Endodermal cell (in vitro differentiated cells): ENCODE results near the gene PAF1. TPM values are rescaled to one million over a fixed set of nuclear protein-coding genes. Genes with fewer than 3 reads are reported as not detected.

ENCODE experiments used
- DNase-seq: peaks from one replicate; pipeline ENCODE4 v3.0.0-alpha.2; 2017
- H3K27ac ChIP-seq: 2 replicates; pipeline ENCODE4 v1.5.1; 2013; ENCODE audit warnings: mild to moderate bottlenecking, low read depth, low read length, moderate library complexity
- H3K27me3 ChIP-seq: 2 replicates; pipeline ENCODE4 v1.6.1; 2013; ENCODE audit warnings: mild to moderate bottlenecking, low read length, moderate library complexity; ENCODE audit not compliant: insufficient read depth, control insufficient read depth, poor library complexity, severe bottlenecking
- H3K36me3 ChIP-seq: 2 replicates; pipeline ENCODE4 v1.7.0; 2013; ENCODE audit warnings: mild to moderate bottlenecking, low read length, moderate library complexity; ENCODE audit not compliant: control insufficient read depth, insufficient read depth
- H3K4me1 ChIP-seq: one replicate; pipeline ENCODE4 v1.7.0; 2013; ENCODE audit warnings: low read length; ENCODE audit not compliant: control insufficient read depth, insufficient read depth
- H3K4me3 ChIP-seq: 2 replicates; pipeline ENCODE4 v1.5.1; 2013; ENCODE audit warnings: mild to moderate bottlenecking, low read length, moderate library complexity
- H3K9ac ChIP-seq: 2 replicates; pipeline ENCODE4 v1.6.1; 2013; ENCODE audit warnings: mild to moderate bottlenecking, low read length, moderate library complexity; ENCODE audit not compliant: poor library complexity, severe bottlenecking; ENCODE audit errors: extremely low read depth
- H3K9me3 ChIP-seq: 2 replicates; pipeline ENCODE4 v1.6.1; 2013; ENCODE audit warnings: mild to moderate bottlenecking, low read length, moderate library complexity; ENCODE audit not compliant: control insufficient read depth
- H3K27ac Mint-ChIP-seq: 2 replicates; pipeline ENCODE4 v1.8.0; 2020; ENCODE audit warnings: mixed read lengths
- H3K27me3 Mint-ChIP-seq: 2 replicates; pipeline ENCODE4 v1.8.0; 2021; ENCODE audit warnings: mild to moderate bottlenecking, mixed read lengths; ENCODE audit not compliant: insufficient read depth
- H3K36me3 Mint-ChIP-seq: 2 replicates; pipeline ENCODE4 v1.8.0; 2020; ENCODE audit warnings: low read depth, mixed read lengths
- H3K4me1 Mint-ChIP-seq: 2 replicates; pipeline ENCODE4 v1.8.0; 2020; ENCODE audit warnings: mixed read lengths
- H3K4me3 Mint-ChIP-seq: 2 replicates; pipeline ENCODE4 v1.8.0; 2020; ENCODE audit warnings: mild to moderate bottlenecking, moderate library complexity, mixed read lengths
- H3K9me3 Mint-ChIP-seq: 2 replicates; pipeline ENCODE4 v1.8.0; 2020; ENCODE audit warnings: mild to moderate bottlenecking, mixed read lengths
- CTCF ChIP-seq: fragments of 200-600 bp; sonication (generic); conservative IDR thresholded peaks from 2 replicates; pipeline ENCODE4 v1.5.0; 2021; ENCODE audit warnings: antibody characterized with exemption, mild to moderate bottlenecking
- WGBS, 2 experiments: methylation state at CpG; one replicate each; pipeline versions ENCODE4 v1.1.5 to v1.1.7; 2013; ENCODE audit warnings: missing lambda C conversion rate in 2 of 2, mixed read lengths in 1 of 2; ENCODE audit not compliant: insufficient coverage in 1 of 2, insufficient read length in 1 of 2; 5-methylcytosine and 5-hydroxymethylcytosine counted together
- total RNA-seq, 2 donors: library from RNA; stranded (reverse); fragmentation: NEBNext Ultra II Directional in 1 of 2; extraction: Animal tissue kit (Norgen Biotek cat#: 25700) in 1 of 2; gene quantifications; 2 replicates in 1 of 2; 3 replicates in 1 of 2; pipeline ENCODE4 v1.2.1, GENCODE V29; 2021

PAF1 gene
- total RNA-seq, 2 donors from 2014 or later = 28.4 to 28.8 TPM

- H3K27ac Mint-ChIP-seq = no peak overlapping the region
- H3K27ac ChIP-seq = no peak overlapping the region
- no peak overlapping the region for H3K4me3 ChIP-seq
- H3K27me3 Mint-ChIP-seq = no peaks in the 10 kb centered on the region
- no peak for DNase-seq
- no peaks in the 10 kb centered on the region for H3K4me1 ChIP-seq
- no peak overlapping the region for H3K4me3 Mint-ChIP-seq
- H3K4me1 Mint-ChIP-seq = no peaks in the 10 kb centered on the region
- H3K27me3 ChIP-seq = no peaks in the 10 kb centered on the region
- no peak overlapping the region for H3K9ac ChIP-seq
- no peak for TF ChIP-seq CTCF
- WGBS, 2 experiments = 91 to 100% methylated on average over 11 to 13 of the region's 15 CpGs
- H3K36me3 ChIP-seq = peaks cover 82% of the 10 kb centered on the region
- no peaks in the 10 kb centered on the region for H3K9me3 Mint-ChIP-seq
- peaks cover 65% of the 10 kb centered on the region for H3K36me3 Mint-ChIP-seq
- H3K9me3 ChIP-seq = no peaks in the 10 kb centered on the region
These were observed 29.9 kb upstream of the PAF1 start for GRCh38 chr19:39420769-39421168.

- H3K27ac Mint-ChIP-seq = no peak overlapping the region
- no peaks in the 10 kb centered on the region for H3K27me3 Mint-ChIP-seq
- H3K4me3 Mint-ChIP-seq = no peak overlapping the region
- H3K27me3 ChIP-seq = no peaks in the 10 kb centered on the region
- H3K4me1 Mint-ChIP-seq = peaks cover 12% of the 10 kb centered on the region
- no peak for DNase-seq
- TF ChIP-seq CTCF = no peak
- H3K9me3 Mint-ChIP-seq = no peaks in the 10 kb centered on the region
- WGBS, 2 experiments = 85 to 90% methylated on average over 6 to 9 of the region's 9 CpGs
- no peak overlapping the region for H3K4me3 ChIP-seq
- peaks cover 6% of the 10 kb centered on the region for H3K4me1 ChIP-seq
- peaks cover 67% of the 10 kb centered on the region for H3K36me3 Mint-ChIP-seq
- peaks cover 79% of the 10 kb centered on the region for H3K36me3 ChIP-seq
- no peaks in the 10 kb centered on the region for H3K9me3 ChIP-seq
- no peak overlapping the region for H3K9ac ChIP-seq
- H3K27ac ChIP-seq = no peak overlapping the region
These were observed 28.1 kb upstream of the PAF1 start for GRCh38 chr19:39419003-39419402.

GRCh38 chr19:39417463-39418181, 26.7 kb upstream of the PAF1 start:
- no peak overlapping the region for H3K4me3 Mint-ChIP-seq
- H3K27ac Mint-ChIP-seq = no peak overlapping the region
- peaks cover 62% of the 10 kb centered on the region for H3K36me3 Mint-ChIP-seq
- H3K4me3 ChIP-seq = no peak overlapping the region
- WGBS, 2 experiments = 97 to 100% methylated on average over 4 to 29 of the region's 30 CpGs
- H3K9ac ChIP-seq = no peak overlapping the region
- H3K27me3 Mint-ChIP-seq = no peaks in the 10 kb centered on the region
- H3K27me3 ChIP-seq = no peaks in the 10 kb centered on the region
- H3K9me3 Mint-ChIP-seq = no peaks in the 10 kb centered on the region
- H3K4me1 Mint-ChIP-seq = peaks cover 13% of the 10 kb centered on the region
- peaks cover 6% of the 10 kb centered on the region for H3K4me1 ChIP-seq
- DNase-seq = no peak
- peaks cover 66% of the 10 kb centered on the region for H3K36me3 ChIP-seq
- H3K9me3 ChIP-seq = no peaks in the 10 kb centered on the region
- no peak overlapping the region for H3K27ac ChIP-seq
- no peak for TF ChIP-seq CTCF
